ENCODE results near the gene KIF6.
A peak's percentile ranks its signal among the peaks of the same experiment; 100 is the strongest.

The KIF6 gene

DNA sequence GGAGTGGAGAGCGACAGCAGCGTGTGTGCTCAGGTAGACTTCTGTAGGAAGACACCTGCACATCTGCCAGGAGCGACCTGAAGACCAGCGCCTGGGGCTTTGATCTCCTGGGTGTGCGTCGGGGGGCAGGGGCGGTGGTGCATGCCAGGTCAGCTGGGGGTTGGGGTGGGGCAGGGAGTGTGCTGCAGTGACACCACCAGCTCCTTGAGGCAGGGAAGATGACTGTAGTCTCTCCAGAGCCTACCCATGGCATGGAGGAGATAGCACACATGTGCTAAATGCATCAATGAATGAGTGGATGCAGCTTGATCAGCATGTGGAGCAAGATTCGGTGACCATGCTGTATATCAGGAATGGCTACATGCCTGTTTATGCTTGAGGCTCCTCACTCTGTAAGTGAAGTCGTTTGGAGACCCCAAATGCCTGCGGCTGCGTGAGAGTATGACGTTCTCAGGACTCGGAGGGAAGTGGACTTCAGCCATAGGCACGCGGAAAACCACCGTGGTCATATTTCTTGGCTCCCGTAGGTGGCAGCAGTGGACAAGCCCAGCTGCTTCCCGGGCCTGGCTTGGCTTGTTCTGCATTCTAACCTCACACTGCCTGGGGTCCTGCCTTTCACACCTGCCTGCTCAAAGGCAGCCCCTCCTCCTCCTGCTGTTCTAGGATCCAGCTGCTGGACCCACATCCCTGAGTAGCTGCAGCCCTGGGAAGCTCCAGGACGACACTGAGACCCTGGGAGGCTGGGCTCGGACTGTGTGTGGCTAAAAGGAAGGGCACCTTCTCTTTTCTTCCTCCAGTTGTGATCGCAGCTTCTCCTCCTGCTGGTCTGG is 363.3 kb downstream of the KIF6 start:
- DNase-seq (ENCODE audit: low read depth): peak; percentile 68
- TF ChIP-seq, protein P1, sequence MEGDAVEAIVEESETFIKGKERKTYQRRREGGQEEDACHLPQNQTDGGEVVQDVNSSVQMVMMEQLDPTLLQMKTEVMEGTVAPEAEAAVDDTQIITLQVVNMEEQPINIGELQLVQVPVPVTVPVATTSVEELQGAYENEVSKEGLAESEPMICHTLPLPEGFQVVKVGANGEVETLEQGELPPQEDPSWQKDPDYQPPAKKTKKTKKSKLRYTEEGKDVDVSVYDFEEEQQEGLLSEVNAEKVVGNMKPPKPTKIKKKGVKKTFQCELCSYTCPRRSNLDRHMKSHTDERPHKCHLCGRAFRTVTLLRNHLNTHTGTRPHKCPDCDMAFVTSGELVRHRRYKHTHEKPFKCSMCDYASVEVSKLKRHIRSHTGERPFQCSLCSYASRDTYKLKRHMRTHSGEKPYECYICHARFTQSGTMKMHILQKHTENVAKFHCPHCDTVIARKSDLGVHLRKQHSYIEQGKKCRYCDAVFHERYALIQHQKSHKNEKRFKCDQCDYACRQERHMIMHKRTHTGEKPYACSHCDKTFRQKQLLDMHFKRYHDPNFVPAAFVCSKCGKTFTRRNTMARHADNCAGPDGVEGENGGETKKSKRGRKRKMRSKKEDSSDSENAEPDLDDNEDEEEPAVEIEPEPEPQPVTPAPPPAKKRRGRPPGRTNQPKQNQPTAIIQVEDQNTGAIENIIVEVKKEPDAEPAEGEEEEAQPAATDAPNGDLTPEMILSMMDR (IDR thresholded peaks at IDR 0.05; ENCODE audit: insufficient read depth, low read depth, low read length, missing control alignments): peak; percentile 86
- H3K4me3 ChIP-seq (ENCODE audit: low read depth, low read length): no peak overlapping the region

DNA sequence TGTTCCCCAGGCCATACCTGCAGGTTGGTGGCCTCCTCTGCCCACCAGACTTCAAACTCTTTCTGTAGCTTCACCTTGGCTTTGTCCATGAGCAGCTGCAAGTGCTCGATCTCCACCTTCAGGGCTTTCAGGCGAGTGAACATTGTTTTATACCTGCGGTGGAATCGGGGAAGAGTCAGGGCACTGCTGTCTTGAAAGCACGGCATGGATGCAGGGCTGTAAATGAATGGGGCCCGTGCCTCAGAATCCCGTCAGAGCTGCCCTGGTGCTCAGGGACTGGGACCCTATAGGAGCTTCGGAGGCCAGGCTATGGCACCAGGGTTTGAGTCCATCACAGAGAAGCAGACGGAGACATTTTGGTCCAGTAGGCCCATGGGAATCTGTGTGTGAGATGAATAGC is 364.8 kb downstream of the KIF6 start:
- DNase-seq (ENCODE audit: low read depth): no peak
- TF ChIP-seq, protein P1 (IDR thresholded peaks at IDR 0.05; ENCODE audit: insufficient read depth, low read depth, low read length, missing control alignments): no peak

DNA sequence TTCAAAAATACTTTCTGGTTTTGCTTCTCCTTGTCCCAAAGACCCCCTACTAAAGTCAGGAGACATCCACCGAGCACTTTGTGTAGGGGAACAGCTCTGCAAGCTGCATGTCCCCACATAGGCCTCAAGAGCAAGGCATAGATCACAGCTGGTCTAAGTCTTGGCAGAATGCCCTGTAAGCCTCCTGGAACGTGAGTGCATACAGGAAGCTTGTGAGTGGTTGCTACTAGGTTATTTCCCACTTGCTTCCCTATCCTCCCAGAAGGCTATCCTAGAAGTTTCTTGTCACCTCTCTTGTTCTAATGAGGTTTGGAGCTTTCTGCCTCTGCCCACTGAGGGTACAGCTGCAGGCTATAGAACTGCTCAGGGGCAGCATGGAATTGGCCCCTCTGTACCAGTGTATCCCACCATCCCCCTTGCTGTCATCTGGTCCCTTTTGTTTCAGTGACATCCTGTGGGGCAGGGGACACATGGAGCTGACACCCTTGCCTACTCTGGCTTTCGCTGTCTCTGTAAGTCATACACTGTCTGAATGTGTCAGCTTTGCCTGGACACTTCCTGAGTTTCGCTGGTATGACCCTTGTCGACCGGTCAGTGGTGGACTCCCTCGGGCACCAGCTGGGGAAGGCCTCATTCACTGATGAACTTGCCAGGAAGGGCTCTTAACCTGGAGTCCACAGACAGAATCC is 367.1 kb downstream of the KIF6 start:
- DNase-seq (ENCODE audit: low read depth): peak; percentile 23
- TF ChIP-seq, protein P1 (IDR thresholded peaks at IDR 0.05; ENCODE audit: insufficient read depth, low read depth, low read length, missing control alignments): no peak
- no peak overlapping the region for H3K4me3 ChIP-seq (ENCODE audit: low read depth, low read length)

More for the DNA sequence above, 364.8 kb downstream of the KIF6 start:
- no peak overlapping the region for H3K4me3 ChIP-seq (ENCODE audit: low read depth, low read length)

DNA sequence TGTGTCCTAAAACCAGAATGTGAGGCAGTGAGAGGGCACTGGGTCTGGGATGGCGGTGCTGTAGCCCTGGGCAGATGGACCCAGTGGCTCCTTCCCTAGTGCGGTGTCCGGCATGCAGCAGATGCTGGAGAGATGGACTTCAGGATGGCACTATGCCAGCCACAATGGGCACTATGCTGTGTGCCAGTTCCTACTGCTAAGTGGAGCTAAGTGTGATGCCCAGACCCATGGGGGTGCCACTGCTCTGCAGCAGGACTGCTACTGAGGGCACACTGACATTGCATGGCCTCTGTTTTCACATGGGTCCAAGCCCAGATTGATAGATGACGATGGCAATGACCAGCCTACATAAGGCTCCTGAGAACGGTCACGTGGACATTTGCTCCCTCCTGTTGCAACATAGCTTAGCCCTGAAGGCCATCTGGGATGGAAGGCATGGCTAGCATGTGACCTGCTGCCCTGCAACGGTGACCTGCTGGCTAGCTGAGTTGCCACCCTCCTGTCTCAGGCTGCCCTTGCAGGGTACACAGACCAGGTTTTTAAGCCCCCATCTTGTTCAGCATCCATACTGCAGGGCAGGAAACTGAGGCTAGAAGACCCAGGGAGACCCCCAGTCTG is 371.4 kb downstream of the KIF6 start:
- no peak overlapping the region for H3K4me3 ChIP-seq (ENCODE audit: low read depth, low read length)
- TF ChIP-seq, protein P1 (IDR thresholded peaks at IDR 0.05; ENCODE audit: insufficient read depth, low read depth, low read length, missing control alignments): no peak
- DNase-seq (ENCODE audit: low read depth): no peak

DNA sequence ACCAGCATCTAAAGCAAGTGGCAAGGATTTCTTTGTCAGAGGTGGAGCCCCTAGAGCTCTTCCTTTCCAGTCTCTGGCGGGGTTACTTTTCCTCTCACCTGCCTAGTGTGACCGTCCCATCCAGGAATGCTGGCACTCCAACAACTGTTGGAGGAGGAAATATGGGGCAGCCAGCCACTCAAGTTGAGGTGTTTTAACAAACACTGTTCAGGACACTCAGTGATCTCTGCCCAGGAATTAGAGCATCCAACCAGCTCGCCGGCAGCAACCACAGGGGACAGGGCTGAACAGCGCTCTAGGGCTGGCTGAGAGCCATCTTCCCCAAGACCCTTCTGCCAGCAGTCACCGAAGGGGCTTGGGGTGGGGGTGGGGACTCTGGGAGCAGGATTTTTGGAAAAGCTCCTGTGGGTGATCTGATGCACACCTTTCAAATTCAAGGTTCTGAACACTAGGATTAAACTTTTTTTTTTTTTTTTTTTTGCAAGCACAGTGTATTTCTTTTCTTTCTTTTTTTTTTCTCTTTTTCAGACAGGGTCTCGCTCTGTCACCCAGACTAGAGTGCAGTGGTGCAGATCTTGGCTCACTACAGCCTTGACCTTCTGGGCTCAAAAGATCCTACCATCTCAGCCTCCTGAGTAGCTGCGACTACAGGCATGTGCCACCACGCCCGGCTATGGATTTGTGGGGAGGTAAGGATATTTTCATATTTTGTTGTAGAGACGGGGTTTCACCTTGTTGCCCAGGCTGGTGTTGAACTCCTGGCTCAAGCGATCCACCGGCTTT is 374.3 kb downstream of the KIF6 start:
- no peak for DNase-seq (ENCODE audit: low read depth)
- no peak overlapping the region for H3K4me3 ChIP-seq (ENCODE audit: low read depth, low read length)
- TF ChIP-seq, protein P1 (IDR thresholded peaks at IDR 0.05; ENCODE audit: insufficient read depth, low read depth, low read length, missing control alignments): no peak

DNA sequence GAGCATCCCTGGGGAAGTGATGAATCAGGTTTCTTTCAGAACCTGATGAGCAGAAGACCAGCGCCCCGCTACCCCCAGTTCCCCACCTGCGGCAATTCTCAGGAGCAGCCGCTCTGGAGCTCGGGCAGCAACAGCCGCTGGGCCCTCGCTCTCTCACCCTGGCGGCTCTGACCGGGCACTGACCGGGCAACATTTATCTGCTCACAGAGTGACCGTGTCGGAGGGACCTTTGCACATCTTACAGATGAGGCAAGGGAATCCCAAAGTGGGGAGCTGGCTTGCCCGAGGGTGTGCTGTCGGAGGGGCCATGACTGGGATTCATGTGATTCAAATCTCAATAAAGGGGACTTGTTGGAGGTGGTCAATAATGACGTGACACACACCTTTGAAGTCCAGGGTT is 376.5 kb downstream of the KIF6 start:
- H3K4me3 ChIP-seq (ENCODE audit: low read depth, low read length): no peak overlapping the region
- DNase-seq (ENCODE audit: low read depth): no peak
- TF ChIP-seq, protein P1 (IDR thresholded peaks at IDR 0.05; ENCODE audit: insufficient read depth, low read depth, low read length, missing control alignments): no peak
